ENCODE measurements around the gene SLC43A2. TPM values are rescaled to one million over a fixed set of nuclear protein-coding genes. Genes with fewer than 3 reads are reported as not detected.

The SLC43A2 gene
- total RNA-seq, 1 experiment from 2014 or later = 11.0 TPM

GRCh38 chr17:1625053-1625452, 3.6 kb downstream of the SLC43A2 start:
- POLR2A ChIA-PET = no interaction called here
- no peak for DNase-seq (ENCODE audit: low spot score)
- CTCF ChIA-PET = interaction anchor here (1.0 to 8.7 kb wide), 5 partner anchors 9 to 92 kb away, joined by 3 to 240 read pairs (median 3); no protein-coding TSS in a partner anchor
- H3K9me3 Mint-ChIP-seq = no peaks in the 10 kb centered on the region
- ATAC-seq = no peak
- peaks cover 22% of the 10 kb centered on the region for H3K4me1 Mint-ChIP-seq
- no peaks in the 10 kb centered on the region for H3K36me3 Mint-ChIP-seq
- H3K27ac Mint-ChIP-seq = no peak overlapping the region
- TF ChIP-seq ZBTB21 (CRISPR knock-in tag; IDR thresholded peaks at IDR 0.05; ENCODE audit: borderline replicate concordance) (no peak), FOXJ3 (CRISPR knock-in tag; IDR thresholded peaks at IDR 0.05; ENCODE audit: borderline replicate concordance) (no peak), TCF7 (CRISPR knock-in tag; IDR thresholded peaks at IDR 0.05; ENCODE audit: low read depth) (no peak), TEAD4 (CRISPR knock-in tag; IDR thresholded peaks at IDR 0.05) (no peak), PREB (CRISPR knock-in tag; IDR thresholded peaks at IDR 0.05; ENCODE audit: borderline replicate concordance) (no peak), E2F4 (CRISPR knock-in tag; IDR thresholded peaks at IDR 0.05; ENCODE audit: borderline replicate concordance, low read depth) (no peak), ZNF263 (CRISPR knock-in tag; IDR thresholded peaks at IDR 0.05; ENCODE audit: low read depth) (no peak), TP53 (CRISPR knock-in tag; IDR thresholded peaks at IDR 0.05) (no peak), RELA (CRISPR knock-in tag; IDR thresholded peaks at IDR 0.05; ENCODE audit: borderline replicate concordance) (no peak), CDX4 (CRISPR knock-in tag; IDR thresholded peaks at IDR 0.05; ENCODE audit: borderline replicate concordance) (no peak), PRDM15 (CRISPR knock-in tag; IDR thresholded peaks at IDR 0.05) (no peak), ATF6 (CRISPR knock-in tag; IDR thresholded peaks at IDR 0.05) (no peak), GABPB1 (CRISPR knock-in tag; IDR thresholded peaks at IDR 0.05) (no peak), JAZF1 (CRISPR knock-in tag; IDR thresholded peaks at IDR 0.05) (no peak), ELF4 (CRISPR knock-in tag; IDR thresholded peaks at IDR 0.05; ENCODE audit: low read depth) (no peak), CREM (CRISPR knock-in tag; IDR thresholded peaks at IDR 0.05) (no peak), FOXP1 (CRISPR knock-in tag; IDR thresholded peaks at IDR 0.05; ENCODE audit: borderline replicate concordance) (no peak), ZNF138 (CRISPR knock-in tag; conservative IDR thresholded peaks at IDR 0.05) (no peak)
- TF ChIP-seq, protein P1, sequence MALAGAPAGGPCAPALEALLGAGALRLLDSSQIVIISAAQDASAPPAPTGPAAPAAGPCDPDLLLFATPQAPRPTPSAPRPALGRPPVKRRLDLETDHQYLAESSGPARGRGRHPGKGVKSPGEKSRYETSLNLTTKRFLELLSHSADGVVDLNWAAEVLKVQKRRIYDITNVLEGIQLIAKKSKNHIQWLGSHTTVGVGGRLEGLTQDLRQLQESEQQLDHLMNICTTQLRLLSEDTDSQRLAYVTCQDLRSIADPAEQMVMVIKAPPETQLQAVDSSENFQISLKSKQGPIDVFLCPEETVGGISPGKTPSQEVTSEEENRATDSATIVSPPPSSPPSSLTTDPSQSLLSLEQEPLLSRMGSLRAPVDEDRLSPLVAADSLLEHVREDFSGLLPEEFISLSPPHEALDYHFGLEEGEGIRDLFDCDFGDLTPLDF (CRISPR knock-in tag; IDR thresholded peaks at IDR 0.05) = no peak
- TF ChIP-seq, protein P2, sequence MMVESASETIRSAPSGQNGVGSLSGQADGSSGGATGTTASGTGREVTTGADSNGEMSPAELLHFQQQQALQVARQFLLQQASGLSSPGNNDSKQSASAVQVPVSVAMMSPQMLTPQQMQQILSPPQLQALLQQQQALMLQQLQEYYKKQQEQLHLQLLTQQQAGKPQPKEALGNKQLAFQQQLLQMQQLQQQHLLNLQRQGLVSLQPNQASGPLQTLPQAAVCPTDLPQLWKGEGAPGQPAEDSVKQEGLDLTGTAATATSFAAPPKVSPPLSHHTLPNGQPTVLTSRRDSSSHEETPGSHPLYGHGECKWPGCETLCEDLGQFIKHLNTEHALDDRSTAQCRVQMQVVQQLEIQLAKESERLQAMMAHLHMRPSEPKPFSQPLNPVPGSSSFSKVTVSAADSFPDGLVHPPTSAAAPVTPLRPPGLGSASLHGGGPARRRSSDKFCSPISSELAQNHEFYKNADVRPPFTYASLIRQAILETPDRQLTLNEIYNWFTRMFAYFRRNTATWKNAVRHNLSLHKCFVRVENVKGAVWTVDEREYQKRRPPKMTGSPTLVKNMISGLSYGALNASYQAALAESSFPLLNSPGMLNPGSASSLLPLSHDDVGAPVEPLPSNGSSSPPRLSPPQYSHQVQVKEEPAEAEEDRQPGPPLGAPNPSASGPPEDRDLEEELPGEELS (CRISPR knock-in tag; IDR thresholded peaks at IDR 0.05) = no peak
- peaks cover 9% of the 10 kb centered on the region for H3K27me3 Mint-ChIP-seq (ENCODE audit: low read depth)
- H3K4me3 Mint-ChIP-seq = no peak overlapping the region
